Endothelial cell of umbilical vein (primary cell): ENCODE data around the gene PDE10A. TPM values are rescaled to one million over a fixed set of nuclear protein-coding genes. Genes with fewer than 3 reads are reported as not detected.

ENCODE experiments used
- BruUV-seq: library from RNA; stranded (reverse); fragments of 400-500 nt; replicated peaks from 2 replicates; lab custom pipeline; 2021; lab: Mats Ljungman, UMichigan
- CTCF ChIA-PET: fragments of 300-600, 350-600 bp; sonication (Branson Sonifier 250); formaldehyde crosslinking; loops from one replicate; lab custom pipeline; 2021; ENCODE audit warnings: antibody characterized with exemption, inconsistent platforms; lab: Charles Lee
- POLR2A ChIA-PET: fragments of 300-600, 350-600 bp; sonication (Branson Sonifier 250); formaldehyde crosslinking; loops from one replicate; lab custom pipeline; 2021; ENCODE audit warnings: antibody characterized with exemption, inconsistent platforms; lab: Charles Lee
- DNase-seq: peaks from one replicate; pipeline ENCODE4 v3.0.0-alpha.2; 2011; ENCODE audit warnings: low read depth, low spot score
- FAIRE-seq: peaks from 2 replicates; lab custom pipeline; 2011; peaks lifted over from hg19 to GRCh38; lab: Jason Lieb, UNC
- H2AFZ ChIP-seq: 2 replicates; pipeline ENCODE4 v1.6.0; 2012; ENCODE audit warnings: low read depth, low read length, control low read depth, inconsistent platforms
- H3K27ac ChIP-seq: 2 replicates; pipeline ENCODE4 v1.5.1; 2011; ENCODE audit warnings: low read depth, mild to moderate bottlenecking, control low read depth, low read length, moderate library complexity; ENCODE audit not compliant: insufficient read depth
- H3K27me3 ChIP-seq, 2 experiments: 2 replicates each; pipeline versions ENCODE4 v1.6.0 to v1.6.1; 2011; ENCODE audit warnings: low read length in 2 of 2, mixed read lengths in 1 of 2; ENCODE audit not compliant: control insufficient read depth in 2 of 2, insufficient read depth in 2 of 2
- H3K36me3 ChIP-seq, 2 experiments: 2 replicates in 1 of 2; 3 replicates in 1 of 2; pipeline ENCODE4 v1.5.1; 2011; ENCODE audit warnings: low read length in 2 of 2, mild to moderate bottlenecking in 1 of 2, moderate library complexity in 1 of 2; ENCODE audit not compliant: control insufficient read depth in 2 of 2, insufficient read depth in 2 of 2; ENCODE audit errors: extremely low read depth in 1 of 2
- H3K4me1 ChIP-seq: 3 replicates; pipeline ENCODE4 v1.5.1; 2011; ENCODE audit warnings: mild to moderate bottlenecking, low read length; ENCODE audit not compliant: control insufficient read depth, insufficient read depth; ENCODE audit errors: extremely low read depth
- H3K4me2 ChIP-seq: 2 replicates; pipeline ENCODE4 v1.6.1; 2011; ENCODE audit warnings: low read length, control low read depth, mixed read lengths; ENCODE audit not compliant: insufficient read depth
- H3K4me3 ChIP-seq, 3 experiments: fragments of 200-600 bp in 1 of 3; sonication (generic), shearing (Covaris generic) in 1 of 3; replicated peaks in 1 of 3; 2 replicates each; pipeline ENCODE4 v1.5.1; 2011 to 2016; ENCODE audit warnings: control low read depth in 3 of 3, low read length in 3 of 3, mild to moderate bottlenecking in 2 of 3, inconsistent platforms in 1 of 3, low read depth in 1 of 3, moderate library complexity in 1 of 3; ENCODE audit not compliant: insufficient read depth in 1 of 3
- H3K79me2 ChIP-seq: 2 replicates; pipeline ENCODE4 v1.6.0; 2012; ENCODE audit warnings: low read length, inconsistent platforms; ENCODE audit not compliant: control insufficient read depth, insufficient read depth
- H3K9ac ChIP-seq: replicated peaks from 2 replicates; pipeline ENCODE3; 2011; ENCODE audit warnings: low read length, control low read depth; ENCODE audit not compliant: insufficient read depth; ENCODE audit errors: extremely low read depth
- H3K9me1 ChIP-seq: replicated peaks from 3 replicates; pipeline ENCODE4 v1.6.0; 2011; ENCODE audit warnings: mild to moderate bottlenecking, low read length; ENCODE audit not compliant: control insufficient read depth, insufficient read depth; ENCODE audit errors: extremely low read depth
- H3K9me3 ChIP-seq: replicated peaks from 2 replicates; pipeline ENCODE4 v1.5.1; 2012; ENCODE audit warnings: low read length, inconsistent platforms; ENCODE audit not compliant: control insufficient read depth, insufficient read depth
- H4K20me1 ChIP-seq: replicated peaks from 2 replicates; pipeline ENCODE3; 2011; ENCODE audit warnings: mild to moderate bottlenecking, low read length; ENCODE audit not compliant: control insufficient read depth, insufficient read depth; ENCODE audit errors: extremely low read depth
- CTCF ChIP-seq, 2 donors: IDR thresholded peaks; 1 replicate in 1 of 2; 2 replicates in 1 of 2; pipeline ENCODE4 v1.5.1; 2011; ENCODE audit warnings: low read length in 2 of 2, mild to moderate bottlenecking in 2 of 2, moderate library complexity in 2 of 2, control low read depth in 1 of 2, inconsistent platforms in 1 of 2, low read depth in 1 of 2; ENCODE audit not compliant: insufficient read depth in 1 of 2; ENCODE audit errors: extremely low read depth in 1 of 2
- EZH2 ChIP-seq: IDR thresholded peaks from 2 replicates; pipeline ENCODE4 v1.6.1; 2012; ENCODE audit warnings: borderline replicate concordance, low read depth, mild to moderate bottlenecking, moderate library complexity, low read length, inconsistent platforms; ENCODE audit not compliant: severe bottlenecking
- FOS ChIP-seq: IDR thresholded peaks from 2 replicates; pipeline ENCODE4 v1.6.1; 2011; ENCODE audit warnings: mild to moderate bottlenecking, low read length, moderate library complexity, borderline replicate concordance; ENCODE audit not compliant: insufficient read depth
- GATA2 ChIP-seq: IDR thresholded peaks from 2 replicates; pipeline ENCODE4 v1.7.0; 2011; ENCODE audit warnings: low read depth, mild to moderate bottlenecking, moderate library complexity, mixed read lengths, low read length; ENCODE audit not compliant: insufficient read length, insufficient read depth
- JUN ChIP-seq: IDR thresholded peaks from 2 replicates; pipeline ENCODE4 v1.6.1; 2011; ENCODE audit warnings: borderline replicate concordance, low read depth; ENCODE audit not compliant: insufficient read length, insufficient read depth
- MAX ChIP-seq: IDR thresholded peaks from 2 replicates; pipeline ENCODE4 v1.6.1; 2011; ENCODE audit not compliant: insufficient read depth, insufficient read length
- MYC ChIP-seq: IDR thresholded peaks from one replicate; pipeline ENCODE4 v1.6.1; 2011; ENCODE audit warnings: mild to moderate bottlenecking, low read depth, low read length
- POLR2A ChIP-seq: IDR thresholded peaks from 2 replicates; pipeline ENCODE4 v1.6.1; 2012; ENCODE audit warnings: low read depth, mild to moderate bottlenecking, control low read depth, low read length
- POLR2AphosphoS5 ChIP-seq: IDR thresholded peaks from 2 replicates; pipeline ENCODE4 v1.6.1; 2012; ENCODE audit warnings: low read depth, mild to moderate bottlenecking, control low read depth, low read length, moderate library complexity; ENCODE audit not compliant: insufficient read depth
- dilution Hi-C: fragments of 300-500 bp; cut with MboI; formaldehyde crosslinking; loops from one replicate; pipeline ENCODE4 v1.15.0; 2019; ENCODE audit warnings: low sequenced_read_pairs; ENCODE audit not compliant: extremely low pct_ligation_motif_present
- intact Hi-C: fragments of 100-400 bp; cut with micrococcal nuclease; formaldehyde crosslinking; loops from one replicate; pipeline ENCODE4 v1.10.0; 2022
- polyA plus RNA-seq, 4 experiments: library from polyadenylated mRNA; depleted of rRNA in 3 of 4; stranded (reverse) in 3 of 4; unstranded in 1 of 4; fragments of >200 nt; gene quantifications; 2 replicates each; pipeline versions ENCODE4 v1.2.1 to v1.2.3, GENCODE V29; 2011 to 2012; ENCODE audit warnings: missing spikeins in 1 of 4
- total RNA-seq: library from RNA; stranded (reverse); gene quantifications from 2 replicates; pipeline ENCODE4 v1.2.3, GENCODE V29; 2021

Gene PDE10A
- total and polyA plus RNA-seq, 2 donors (not counting 3 experiments of a cell fraction or from before 2014, with no cell fraction given): 0.86 to 2.9 TPM

- DNase-seq (no peak), FAIRE-seq (no peak)
- intact Hi-C loops (no loop called here), dilution Hi-C loops (no loop called here)
- Histone ChIP-seq H3K9me3 (no peaks in the 10 kb centered on the region), H3K27ac (no peak overlapping the region), H3K4me2 (no peak overlapping the region), H4K20me1 (no peaks in the 10 kb centered on the region), H3K27me3 (no peaks in the 10 kb centered on the region), H3K79me2 (no peaks in the 10 kb centered on the region), H2AFZ (no peak overlapping the region), H3K4me1 (no peaks in the 10 kb centered on the region), H3K9ac (no peak overlapping the region), H3K36me3 (no peaks in the 10 kb centered on the region), H3K4me3 (no peak overlapping the region), H3K9me1 (no peaks in the 10 kb centered on the region)
- no TSS peak for BruUV-seq
- TF ChIP-seq MAX: no peak
- no peak for TF ChIP-seq GATA2
- TF ChIP-seq POLR2AphosphoS5: no peak
- TF ChIP-seq POLR2A: no peak
- TF ChIP-seq CTCF (IDR thresholded peaks at IDR 0.05; ENCODE audit: extremely low read depth in 1 of 2, insufficient read depth in 1 of 2, low read depth in 1 of 2, low read length in 2 of 2): no peak
- no peak for TF ChIP-seq FOS
- TF ChIP-seq JUN: no peak
- no peak for TF ChIP-seq MYC
- TF ChIP-seq EZH2: no peak
- ChIA-PET CTCF (no interaction called here), POLR2A (no interaction called here)
Observed at GRCh38 chr6:165417278-165417865, 245.7 kb downstream of the PDE10A start.
